GM19099 (cell line): Measurements from ENCODE around the gene KCNQ1OT1.

Experiments used
- POLR2A ChIP-seq: IDR thresholded peaks from 3 replicates; pipeline ENCODE4 v1.6.1; 2011; ENCODE audit warnings: low read depth; ENCODE audit not compliant: insufficient read length; ENCODE audit errors: extremely low read depth

The KCNQ1OT1 gene

GRCh38 chr11:2573240-2574042, 126.4 kb downstream of the KCNQ1OT1 start:
- no peak for TF ChIP-seq POLR2A

- no peak for TF ChIP-seq POLR2A
Observed at GRCh38 chr11:2572491-2573239, 127.1 kb downstream of the KCNQ1OT1 start.

- no peak for TF ChIP-seq POLR2A
Observed at GRCh38 chr11:2571598-2572281, 128.1 kb downstream of the KCNQ1OT1 start.

GRCh38 chr11:2570841-2571597, 128.8 kb downstream of the KCNQ1OT1 start:
- TF ChIP-seq POLR2A, result no peak

- no peak for TF ChIP-seq POLR2A
Observed at GRCh38 chr11:2570211-2570811, 129.5 kb downstream of the KCNQ1OT1 start.

- no peak for TF ChIP-seq POLR2A
Observed at GRCh38 chr11:2569731-2570210, 130.0 kb downstream of the KCNQ1OT1 start.

- TF ChIP-seq POLR2A, result no peak
Observed at GRCh38 chr11:2569321-2569721, 130.5 kb downstream of the KCNQ1OT1 start.

GRCh38 chr11:2567026-2567671, 132.6 kb downstream of the KCNQ1OT1 start:
- TF ChIP-seq POLR2A, result no peak

- no peak for TF ChIP-seq POLR2A
Observed at GRCh38 chr11:2566223-2567025, 133.4 kb downstream of the KCNQ1OT1 start.

- no peak for TF ChIP-seq POLR2A
Observed at GRCh38 chr11:2565447-2566222, 134.2 kb downstream of the KCNQ1OT1 start.

- TF ChIP-seq POLR2A, result no peak
Observed at GRCh38 chr11:2564588-2565425, 135.0 kb downstream of the KCNQ1OT1 start.

GRCh38 chr11:2564008-2564530, 135.7 kb downstream of the KCNQ1OT1 start:
- no peak for TF ChIP-seq POLR2A
